Testis (tissue), 3 donors: Measurements from ENCODE around the gene OR7G2. TPM values are rescaled to one million over a fixed set of nuclear protein-coding genes. Genes with fewer than 3 reads are reported as not detected.
A peak's percentile ranks its signal among the peaks of the same experiment; 100 is the strongest.

Experiments
- DNase-seq: peaks from one replicate; pipeline ENCODE4 v3.0.0-alpha.2; 2019
- H3K27ac ChIP-seq, 2 donors: fragments of 200-600 bp; sonication (generic); one replicate each; pipeline ENCODE4 v1.5.1; 2019
- H3K27me3 ChIP-seq: fragments of 200-600 bp; sonication (generic); one replicate; pipeline ENCODE4 v1.5.1; 2019
- H3K36me3 ChIP-seq: fragments of 200-600 bp; sonication (generic); one replicate; pipeline ENCODE4 v1.5.1; 2017; ENCODE audit warnings: low read depth; ENCODE audit errors: missing control alignments
- H3K4me1 ChIP-seq: fragments of 200-600 bp; sonication (generic); one replicate; pipeline ENCODE4 v1.5.1; 2019
- H3K4me3 ChIP-seq, 2 donors: fragments of 200-600 bp; sonication (generic); one replicate each; pipeline ENCODE4 v1.5.1; 2017 to 2019
- H3K9me3 ChIP-seq: fragments of 200-600 bp; sonication (generic); one replicate; pipeline ENCODE4 v1.5.1; 2017
- CTCF ChIP-seq, 3 experiments: fragments of 450-650 bp in 2 of 3; fragments of 200-600 bp in 1 of 3; sonication (generic) in 1 of 3; IDR thresholded peaks; one replicate each; pipeline ENCODE4 v1.5.1; 2016 to 2019; ENCODE audit warnings: antibody characterized with exemption in 3 of 3, mild to moderate bottlenecking in 2 of 3, moderate library complexity in 1 of 3
- POLR2A ChIP-seq: fragments of 450-650 bp; IDR thresholded peaks from one replicate; pipeline ENCODE4 v1.6.1; 2017; ENCODE audit warnings: antibody characterized with exemption, mild to moderate bottlenecking, moderate library complexity
- WGBS, 2 donors: methylation state at CpG; one replicate each; pipeline ENCODE4 v1.1.5; 2018; 5-methylcytosine and 5-hydroxymethylcytosine counted together
- intact Hi-C: fragments of 100-400 bp; cut with DNase I; formaldehyde crosslinking; loops from one replicate; pipeline ENCODE4 v1.15.1; 2023; ENCODE audit warnings: low total_unique reads
- polyA plus RNA-seq: library from polyadenylated mRNA; stranded (reverse); fragments of 350-450 nt; fragmentation: Illumina TruSeq; extraction: RNeasy Lipid Tissue Mini Kit (QIAGEN cat#74804); gene quantifications from one replicate; pipeline ENCODE4 v1.2.3, GENCODE V29; 2014; ENCODE audit warnings: low read depth, low replicate concordance; ENCODE audit not compliant: insufficient read depth
- total RNA-seq, 2 donors: library from RNA; depleted of rRNA; stranded (reverse); fragments of >200 nt; gene quantifications; one replicate each; pipeline ENCODE4 v1.2.3, GENCODE V29; 2016

Gene OR7G2
- total and polyA plus RNA-seq, 3 donors from 2014 or later, result not detected

- no peaks in the 10 kb centered on the region for H3K9me3 ChIP-seq
- intact Hi-C loops, result no loop called here
- no peak overlapping the region for H3K4me3 ChIP-seq
- 88 to 94% methylated on average over 4 of the region's 4 CpGs for whole genome bisulfite sequencing, 2 donors
- TF ChIP-seq POLR2A, result no peak
- no peak for TF ChIP-seq CTCF (IDR thresholded peaks at IDR 0.05)
- DNase-seq, result no peak
- no peaks in the 10 kb centered on the region for H3K27me3 ChIP-seq
- no peak overlapping the region for H3K27ac ChIP-seq
- H3K4me1 ChIP-seq, result no peaks in the 10 kb centered on the region
- H3K36me3 ChIP-seq, result no peaks in the 10 kb centered on the region
Observed at GRCh38 chr19:9149997-9150396, 42.7 kb upstream of the OR7G2 start.

- no peaks in the 10 kb centered on the region for H3K9me3 ChIP-seq
- no peaks in the 10 kb centered on the region for H3K4me1 ChIP-seq
- no peaks in the 10 kb centered on the region for H3K27me3 ChIP-seq
- H3K27ac ChIP-seq, result no peak overlapping the region
- DNase-seq, result no peak
- H3K36me3 ChIP-seq, result no peaks in the 10 kb centered on the region
- no peak overlapping the region for H3K4me3 ChIP-seq
- intact Hi-C loops, result no loop called here
- WGBS, 2 donors, result 92% methylated on average over 3 of the region's 3 CpGs
- TF ChIP-seq POLR2A, result no peak
- TF ChIP-seq CTCF (IDR thresholded peaks at IDR 0.05), result no peak
Observed at GRCh38 chr19:9148697-9149096, 41.4 kb upstream of the OR7G2 start.

- no peak for DNase-seq
- Histone ChIP-seq H3K9me3 (no peaks in the 10 kb centered on the region), H3K4me3 (no peak overlapping the region), H3K27me3 (no peaks in the 10 kb centered on the region), H3K36me3 (no peaks in the 10 kb centered on the region), H3K4me1 (no peaks in the 10 kb centered on the region), H3K27ac (no peak overlapping the region)
- intact Hi-C loops, result no loop called here
- TF ChIP-seq POLR2A (no peak), CTCF (IDR thresholded peaks at IDR 0.05) (no peak)
- WGBS, 2 donors, result 78 to 93% methylated on average over 1 of the region's 1 CpG
Observed at GRCh38 chr19:9146882-9147281, 39.6 kb upstream of the OR7G2 start.

- intact Hi-C loops, result no loop called here
- no peak for TF ChIP-seq CTCF (IDR thresholded peaks at IDR 0.05)
- TF ChIP-seq POLR2A, result no peak
- H3K27ac ChIP-seq, result no peak overlapping the region
- no peaks in the 10 kb centered on the region for H3K36me3 ChIP-seq
- H3K9me3 ChIP-seq, result no peaks in the 10 kb centered on the region
- no peak for DNase-seq
- 93 to 98% methylated on average over 5 of the region's 5 CpGs for WGBS, 2 donors
- no peaks in the 10 kb centered on the region for H3K27me3 ChIP-seq
- no peaks in the 10 kb centered on the region for H3K4me1 ChIP-seq
- H3K4me3 ChIP-seq, result no peak overlapping the region
Observed at GRCh38 chr19:9144920-9145319, 37.6 kb upstream of the OR7G2 start.

- no peaks in the 10 kb centered on the region for H3K4me1 ChIP-seq
Observed at GRCh38 chr19:9140159-9140874, 33.0 kb upstream of the OR7G2 start, which contains the start of gene ZNF317. Gene ZNF317, plus strand, starts transcription at chr19:9140397. Its CDS starts 15,620 bp downstream, at chr19:9156017.

More at GRCh38 chr19:9140159-9140874, 33.0 kb upstream of the OR7G2 start, which contains the start of gene ZNF317:
- Histone ChIP-seq H3K27ac (peak within 1 kb of the TSS; percentile 84 to 92), H3K4me3 (peak within 1 kb of the TSS; percentile 86 to 92), H3K9me3 (no peaks in the 10 kb centered on the region), H3K27me3 (no peaks in the 10 kb centered on the region), H3K36me3 (no peaks in the 10 kb centered on the region)
- TF ChIP-seq CTCF (IDR thresholded peaks at IDR 0.05), result no peak
- 0 to 1% methylated on average over 43 of the region's 43 CpGs for WGBS, 2 donors
- DNase-seq, result peak; percentile 98
- intact Hi-C loops, result no loop called here
